Neuron (in vitro differentiated cells): ENCODE results near the gene HYLS1.
"Not testable (repeated sequence)": the region's sequence is repeated elsewhere in the genome, so short reads cannot be mapped to it uniquely, and the experiment has no call there.

Experiments
- H2AFZ ChIP-seq: one replicate; pipeline ENCODE4 v1.6.1; 2013; ENCODE audit warnings: low read depth, mild to moderate bottlenecking, inconsistent platforms, low read length, moderate library complexity
- H3K27me3 ChIP-seq: one replicate; pipeline ENCODE4 v1.6.1; 2013; ENCODE audit warnings: low read length; ENCODE audit not compliant: insufficient read depth
- H3K36me3 ChIP-seq: one replicate; pipeline ENCODE4 v1.6.1; 2013; ENCODE audit warnings: low read length; ENCODE audit not compliant: insufficient read depth
- H3K4me1 ChIP-seq: one replicate; pipeline ENCODE4 v1.6.1; 2013; ENCODE audit warnings: low read length; ENCODE audit not compliant: insufficient read depth
- H3K4me3 ChIP-seq: 2 replicates; pipeline ENCODE4 v1.5.1; 2013; ENCODE audit warnings: mild to moderate bottlenecking, low read length, moderate library complexity
- H3K9me3 ChIP-seq: one replicate; pipeline ENCODE4 v1.6.1; 2013; ENCODE audit warnings: low read length

HYLS1 gene

DNA sequence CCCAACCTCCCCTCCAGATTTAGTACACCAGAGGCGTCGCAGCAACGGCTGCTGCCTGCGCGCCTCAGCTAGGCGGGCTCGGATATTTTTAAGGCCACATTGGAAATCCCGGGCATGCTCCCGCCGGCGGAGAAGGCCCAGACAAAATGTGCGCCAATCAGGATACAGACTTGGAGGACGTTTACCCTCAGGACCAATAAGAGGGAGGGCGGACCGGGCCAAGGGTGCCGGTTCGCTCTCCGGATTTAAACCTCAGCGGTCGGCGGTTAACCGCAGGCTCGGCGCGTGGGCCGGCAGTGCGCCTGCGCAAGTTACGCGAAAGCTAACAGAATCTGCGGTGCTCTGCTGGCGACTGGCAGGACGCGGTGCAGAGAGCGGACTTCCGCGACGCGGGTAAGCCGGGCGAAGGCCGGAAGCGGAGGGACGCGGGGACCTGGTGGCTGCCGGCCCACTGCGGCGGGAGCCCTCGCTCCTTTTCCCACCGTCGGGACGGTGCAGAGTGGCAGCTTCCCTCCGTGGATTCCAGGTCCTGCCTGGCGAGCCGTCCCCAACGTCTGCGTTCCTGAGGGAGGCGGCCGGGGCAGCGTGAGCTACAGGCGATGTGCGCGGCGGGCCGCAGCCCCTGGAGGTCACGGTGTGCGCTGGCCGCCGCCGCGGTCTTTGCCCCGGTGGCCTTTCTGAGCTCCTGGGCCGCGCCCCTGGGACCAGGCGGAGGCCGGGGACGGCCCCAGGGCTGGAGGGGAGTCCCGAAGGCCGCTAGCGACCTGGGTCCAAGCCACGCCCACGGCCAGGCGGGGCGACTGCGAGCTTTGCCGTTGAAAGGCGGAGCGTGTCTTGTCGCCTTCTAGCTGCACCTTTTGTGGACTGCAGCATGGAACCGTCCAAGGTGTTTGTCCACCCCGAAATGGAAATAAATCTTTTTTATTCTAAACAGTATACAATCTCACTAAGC lies at the start of gene HYLS1:
Gene HYLS1 (plus strand): TSS at position 296 of the 952 bp plus-strand sequence. CDS start 11,701 bp downstream, outside the sequence.
- H3K4me1 ChIP-seq, result no peaks in the 10 kb centered on the region
- H3K36me3 ChIP-seq, result no peaks in the 10 kb centered on the region
- no peak within 1 kb of the TSS for H2AFZ ChIP-seq
- no peaks in the 10 kb centered on the region for H3K27me3 ChIP-seq
- H3K4me3 ChIP-seq, result no peak within 1 kb of the TSS
- peaks cover 6% of the 10 kb centered on the region for H3K9me3 ChIP-seq

GRCh38 chr11:125842321-125842948 lies 45.0 kb upstream of the HYLS1 start:
- peaks cover 2% of the 10 kb centered on the region for H3K9me3 ChIP-seq
- peaks cover 10% of the 10 kb centered on the region for H3K27me3 ChIP-seq
- no peak overlapping the region for H2AFZ ChIP-seq
- H3K4me3 ChIP-seq, result no peak overlapping the region
- H3K36me3 ChIP-seq, result no peaks in the 10 kb centered on the region
- H3K4me1 ChIP-seq, result no peaks in the 10 kb centered on the region

DNA sequence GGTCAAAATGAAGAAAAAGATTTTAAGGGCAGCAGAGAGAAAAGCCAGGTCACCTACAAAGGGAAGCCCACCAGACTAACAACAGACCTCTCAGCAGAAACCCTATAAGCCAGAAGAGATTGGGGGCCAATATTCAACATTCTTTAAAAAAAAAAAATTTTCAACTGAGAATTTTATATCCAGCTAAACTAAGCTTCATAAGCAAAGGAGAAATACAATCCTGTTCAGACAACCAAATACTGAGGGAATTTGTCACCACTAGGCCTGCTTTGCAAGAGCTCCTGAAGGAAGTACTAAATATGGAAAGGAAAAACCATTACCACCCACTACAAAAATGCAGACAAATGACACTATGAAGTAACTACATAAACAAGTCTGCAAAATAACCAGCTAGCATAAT lies 41.3 kb upstream of the HYLS1 start:
- no peaks in the 10 kb centered on the region for H3K4me1 ChIP-seq
- no peaks in the 10 kb centered on the region for H3K36me3 ChIP-seq
- H2AFZ ChIP-seq, result no peak overlapping the region
- H3K27me3 ChIP-seq, result no peaks in the 10 kb centered on the region
- peaks cover 2% of the 10 kb centered on the region for H3K9me3 ChIP-seq
- H3K4me3 ChIP-seq, result no peak overlapping the region

- not testable (repeated sequence) for H3K9me3 ChIP-seq, H3K4me3 ChIP-seq, H2AFZ ChIP-seq, H3K36me3 ChIP-seq, H3K4me1 ChIP-seq, H3K27me3 ChIP-seq
These were observed 29.8 kb upstream of the HYLS1 start for GRCh38 chr11:125857670-125858069.

GRCh38 chr11:125862786-125863185 lies 24.7 kb upstream of the HYLS1 start:
- not testable (repeated sequence) for H3K27me3 ChIP-seq, H3K9me3 ChIP-seq, H3K4me3 ChIP-seq, H3K4me1 ChIP-seq, H3K36me3 ChIP-seq, H2AFZ ChIP-seq

DNA sequence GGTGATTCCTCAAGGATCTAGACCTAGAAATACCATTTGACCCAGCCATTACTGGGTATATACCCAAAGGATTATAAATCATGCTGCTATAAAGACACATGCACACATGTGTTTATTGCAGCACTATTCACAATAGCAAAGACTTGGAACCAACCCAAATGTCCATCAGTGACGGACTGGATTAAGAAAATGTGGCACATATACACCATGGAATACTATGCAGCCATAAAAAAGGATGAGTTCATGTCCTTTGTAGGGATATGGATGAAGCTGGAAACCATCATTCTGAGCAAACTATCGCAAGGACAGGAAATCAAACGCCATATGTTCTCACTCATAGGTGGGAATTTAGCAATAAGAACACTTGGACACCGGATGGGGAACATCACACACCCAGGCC lies 22.1 kb upstream of the HYLS1 start:
- H3K27me3 ChIP-seq, result not testable (repeated sequence)

GRCh38 chr11:125869521-125869920 lies 17.9 kb upstream of the HYLS1 start:
- Histone ChIP-seq H3K36me3 (no peaks in the 10 kb centered on the region), H3K4me3 (no peak overlapping the region), H3K27me3 (no peaks in the 10 kb centered on the region), H3K9me3 (peaks cover 4% of the 10 kb centered on the region), H3K4me1 (no peaks in the 10 kb centered on the region), H2AFZ (no peak overlapping the region)

More for the DNA sequence above, 22.1 kb upstream of the HYLS1 start:
- H3K36me3 ChIP-seq, H3K9me3 ChIP-seq, H3K4me3 ChIP-seq, H2AFZ ChIP-seq, H3K4me1 ChIP-seq: not testable (repeated sequence)

- H3K9me3 ChIP-seq, result peaks cover 4% of the 10 kb centered on the region
These were observed 15.9 kb upstream of the HYLS1 start for GRCh38 chr11:125871391-125872137.

GRCh38 chr11:125872138-125872491 lies 15.4 kb upstream of the HYLS1 start:
- H3K36me3 ChIP-seq, result no peaks in the 10 kb centered on the region
- H3K4me3 ChIP-seq, result no peak overlapping the region
- no peak overlapping the region for H2AFZ ChIP-seq

More at GRCh38 chr11:125871391-125872137, 15.9 kb upstream of the HYLS1 start:
- Histone ChIP-seq H2AFZ (no peak overlapping the region), H3K27me3 (no peaks in the 10 kb centered on the region), H3K4me1 (no peaks in the 10 kb centered on the region), H3K4me3 (no peak overlapping the region), H3K36me3 (no peaks in the 10 kb centered on the region)

GRCh38 chr11:125873881-125874555 lies 13.4 kb upstream of the HYLS1 start:
- Histone ChIP-seq H3K4me1 (no peaks in the 10 kb centered on the region), H3K36me3 (no peaks in the 10 kb centered on the region), H3K4me3 (no peak overlapping the region), H3K27me3 (peaks cover 3% of the 10 kb centered on the region), H2AFZ (no peak overlapping the region), H3K9me3 (peaks cover 4% of the 10 kb centered on the region)

More at GRCh38 chr11:125872138-125872491, 15.4 kb upstream of the HYLS1 start:
- H3K27me3 ChIP-seq, result no peaks in the 10 kb centered on the region
- peaks cover 4% of the 10 kb centered on the region for H3K9me3 ChIP-seq
- no peaks in the 10 kb centered on the region for H3K4me1 ChIP-seq

- no peaks in the 10 kb centered on the region for H3K36me3 ChIP-seq
- H3K27me3 ChIP-seq, result peaks cover 4% of the 10 kb centered on the region
- no peak overlapping the region for H2AFZ ChIP-seq
- peaks cover 4% of the 10 kb centered on the region for H3K9me3 ChIP-seq
- H3K4me1 ChIP-seq, result no peaks in the 10 kb centered on the region
- H3K4me3 ChIP-seq, result no peak overlapping the region
These were observed 12.8 kb upstream of the HYLS1 start for GRCh38 chr11:125874556-125875124.

DNA sequence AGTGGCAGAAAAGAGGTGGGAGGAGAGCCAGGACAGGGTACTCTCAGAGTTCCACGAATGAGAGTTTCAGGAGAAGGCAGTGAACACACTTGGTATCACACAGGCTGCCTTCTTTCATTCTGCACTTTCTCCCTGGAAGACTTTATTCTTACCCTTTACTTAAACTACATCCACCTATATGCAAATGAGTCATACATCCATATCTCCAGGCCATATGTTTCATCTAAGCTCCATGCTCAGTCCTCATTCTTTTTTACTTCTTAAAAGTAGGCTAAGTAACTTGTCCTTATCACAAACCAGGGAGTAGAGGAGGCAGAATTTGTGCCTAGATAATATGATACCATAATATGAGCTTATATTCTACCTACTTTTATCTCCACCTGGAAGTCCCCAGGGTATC lies 6.2 kb upstream of the HYLS1 start:
- Histone ChIP-seq H3K36me3 (no peaks in the 10 kb centered on the region), H2AFZ (no peak overlapping the region), H3K27me3 (peaks cover 10% of the 10 kb centered on the region), H3K9me3 (peaks cover 3% of the 10 kb centered on the region), H3K4me1 (no peaks in the 10 kb centered on the region), H3K4me3 (no peak overlapping the region)
